ENCODE measurements around the gene PDGFD.

PDGFD gene

GRCh38 chr11:104198576-104198975, 34.6 kb upstream of the PDGFD start:
- ATAC-seq (ENCODE audit: low read depth) (no peak), DNase-seq (ENCODE audit: low spot score) (no peak)
- Histone ChIP-seq H3K4me3 (ENCODE audit: severe bottlenecking) (no peak overlapping the region), H3K27me3 (ENCODE audit: insufficient read depth, poor library complexity, severe bottlenecking) (no peaks in the 10 kb centered on the region), H3K9me3 (ENCODE audit: severe bottlenecking) (no peaks in the 10 kb centered on the region), H3K27ac (ENCODE audit: poor library complexity, severe bottlenecking) (no peak overlapping the region), H3K36me3 (ENCODE audit: low read depth) (no peaks in the 10 kb centered on the region), H3K4me1 (ENCODE audit: insufficient read depth, poor library complexity, severe bottlenecking) (no peaks in the 10 kb centered on the region)
- no peak for TF ChIP-seq CTCF (IDR thresholded peaks at IDR 0.05; ENCODE audit: poor library complexity, severe bottlenecking)

- H3K36me3 ChIP-seq (ENCODE audit: low read depth): no peaks in the 10 kb centered on the region
- no peak overlapping the region for H3K27ac ChIP-seq (ENCODE audit: poor library complexity, severe bottlenecking)
- H3K27me3 ChIP-seq (ENCODE audit: insufficient read depth, poor library complexity, severe bottlenecking): no peaks in the 10 kb centered on the region
- no peak overlapping the region for H3K4me3 ChIP-seq (ENCODE audit: severe bottlenecking)
- TF ChIP-seq CTCF (IDR thresholded peaks at IDR 0.05; ENCODE audit: poor library complexity, severe bottlenecking): no peak
- no peak for ATAC-seq (ENCODE audit: low read depth)
- DNase-seq (ENCODE audit: low spot score): no peak
- no peaks in the 10 kb centered on the region for H3K4me1 ChIP-seq (ENCODE audit: insufficient read depth, poor library complexity, severe bottlenecking)
- H3K9me3 ChIP-seq (ENCODE audit: severe bottlenecking): no peaks in the 10 kb centered on the region
These were observed 27.2 kb upstream of the PDGFD start for GRCh38 chr11:104191124-104191523.

- Histone ChIP-seq H3K4me1 (ENCODE audit: insufficient read depth, poor library complexity, severe bottlenecking) (no peaks in the 10 kb centered on the region), H3K9me3 (ENCODE audit: severe bottlenecking) (no peaks in the 10 kb centered on the region), H3K27ac (ENCODE audit: poor library complexity, severe bottlenecking) (no peak overlapping the region), H3K4me3 (ENCODE audit: severe bottlenecking) (no peak overlapping the region), H3K27me3 (ENCODE audit: insufficient read depth, poor library complexity, severe bottlenecking) (no peaks in the 10 kb centered on the region), H3K36me3 (ENCODE audit: low read depth) (no peaks in the 10 kb centered on the region)
- no peak for DNase-seq (ENCODE audit: low spot score)
- no peak for ATAC-seq (ENCODE audit: low read depth)
- TF ChIP-seq CTCF (IDR thresholded peaks at IDR 0.05; ENCODE audit: poor library complexity, severe bottlenecking): no peak
These were observed 19.6 kb upstream of the PDGFD start for GRCh38 chr11:104183593-104183992.

- Histone ChIP-seq H3K27me3 (ENCODE audit: insufficient read depth, poor library complexity, severe bottlenecking) (no peaks in the 10 kb centered on the region), H3K9me3 (ENCODE audit: severe bottlenecking) (no peaks in the 10 kb centered on the region), H3K4me1 (ENCODE audit: insufficient read depth, poor library complexity, severe bottlenecking) (no peaks in the 10 kb centered on the region), H3K36me3 (ENCODE audit: low read depth) (no peaks in the 10 kb centered on the region), H3K27ac (ENCODE audit: poor library complexity, severe bottlenecking) (no peak overlapping the region), H3K4me3 (ENCODE audit: severe bottlenecking) (no peak overlapping the region)
- ATAC-seq (ENCODE audit: low read depth) (no peak), DNase-seq (ENCODE audit: low spot score) (no peak)
- no peak for TF ChIP-seq CTCF (IDR thresholded peaks at IDR 0.05; ENCODE audit: poor library complexity, severe bottlenecking)
These were observed 11.8 kb upstream of the PDGFD start for GRCh38 chr11:104175769-104176168.

- no peak for ATAC-seq (ENCODE audit: low read depth)
- DNase-seq (ENCODE audit: low spot score): no peak
- no peak for TF ChIP-seq CTCF (IDR thresholded peaks at IDR 0.05; ENCODE audit: poor library complexity, severe bottlenecking)
- Histone ChIP-seq H3K4me3 (ENCODE audit: severe bottlenecking) (no peak overlapping the region), H3K9me3 (ENCODE audit: severe bottlenecking) (no peaks in the 10 kb centered on the region), H3K36me3 (ENCODE audit: low read depth) (no peaks in the 10 kb centered on the region), H3K27ac (ENCODE audit: poor library complexity, severe bottlenecking) (no peak overlapping the region), H3K4me1 (ENCODE audit: insufficient read depth, poor library complexity, severe bottlenecking) (no peaks in the 10 kb centered on the region), H3K27me3 (ENCODE audit: insufficient read depth, poor library complexity, severe bottlenecking) (no peaks in the 10 kb centered on the region)
These were observed 5.1 kb upstream of the PDGFD start for GRCh38 chr11:104169091-104169490.
